Activated CD4-positive, CD25-positive, alpha-beta regulatory T cell treated with anti-CD3 and anti-CD28 coated beads, Interleukin-2, amount 50 U/mL, for 16 hours (primary cell): ENCODE measurements around the gene GAK.

Experiments
- DNase-seq: peaks from one replicate; pipeline ENCODE4 v3.0.0-alpha.2; 2020; ENCODE audit warnings: low read depth, low spot score

Gene GAK

DNA sequence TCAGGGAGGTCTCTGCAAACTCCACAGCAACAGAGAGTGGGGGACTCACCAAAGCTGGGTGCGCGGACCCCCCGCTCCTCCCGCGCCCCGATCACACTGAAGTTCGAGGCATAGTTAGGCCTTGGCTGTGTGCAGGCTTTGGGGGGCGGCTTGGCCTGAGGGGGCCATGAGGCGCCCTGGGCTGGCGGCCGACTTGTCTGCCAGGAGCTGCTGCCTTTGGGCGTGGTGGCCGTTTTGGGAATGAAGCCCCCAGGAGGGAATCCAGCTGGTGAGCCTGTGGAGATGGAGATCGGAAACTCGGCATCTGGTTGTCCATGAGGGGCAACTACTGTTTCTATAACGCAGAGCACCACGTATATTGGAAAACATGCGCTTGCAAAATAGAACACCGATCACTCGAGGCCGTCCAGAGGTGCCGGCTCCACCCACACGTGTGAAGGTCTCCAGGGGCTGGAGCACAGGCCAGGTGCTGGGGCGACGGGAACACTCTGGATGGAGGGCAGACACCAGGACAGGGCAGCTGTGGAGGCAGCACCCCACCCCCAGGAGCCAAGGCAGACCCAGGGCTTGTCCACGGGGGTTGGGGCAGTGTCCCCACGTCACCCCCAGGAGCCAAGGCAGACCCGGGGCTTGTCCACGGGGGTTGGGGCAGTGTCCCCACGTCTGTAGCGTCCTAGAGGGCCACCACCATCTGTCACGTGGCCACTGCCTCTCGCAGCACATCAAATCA, 80.2 kb downstream of the GAK start:
- no peak for DNase-seq

- no peak for DNase-seq
These were observed 81.7 kb downstream of the GAK start for GRCh38 chr4:850323-850945.

GRCh38 chr4:849478-850175, 82.5 kb downstream of the GAK start:
- no peak for DNase-seq

GRCh38 chr4:848803-849477, 83.2 kb downstream of the GAK start:
- DNase-seq, result no peak

- no peak for DNase-seq
These were observed 83.8 kb downstream of the GAK start for GRCh38 chr4:848307-848691.

- DNase-seq, result no peak
These were observed 86.3 kb downstream of the GAK start for GRCh38 chr4:845836-846251.

- no peak for DNase-seq
These were observed 86.8 kb downstream of the GAK start for GRCh38 chr4:845233-845835.

- no peak for DNase-seq
These were observed 87.3 kb downstream of the GAK start for GRCh38 chr4:844752-845232.

GRCh38 chr4:839675-840443, 92.3 kb downstream of the GAK start:
- DNase-seq, result no peak

GRCh38 chr4:837772-838171, 94.3 kb downstream of the GAK start:
- DNase-seq, result no peak

GRCh38 chr4:836750-837301, 95.3 kb downstream of the GAK start:
- no peak for DNase-seq

DNA sequence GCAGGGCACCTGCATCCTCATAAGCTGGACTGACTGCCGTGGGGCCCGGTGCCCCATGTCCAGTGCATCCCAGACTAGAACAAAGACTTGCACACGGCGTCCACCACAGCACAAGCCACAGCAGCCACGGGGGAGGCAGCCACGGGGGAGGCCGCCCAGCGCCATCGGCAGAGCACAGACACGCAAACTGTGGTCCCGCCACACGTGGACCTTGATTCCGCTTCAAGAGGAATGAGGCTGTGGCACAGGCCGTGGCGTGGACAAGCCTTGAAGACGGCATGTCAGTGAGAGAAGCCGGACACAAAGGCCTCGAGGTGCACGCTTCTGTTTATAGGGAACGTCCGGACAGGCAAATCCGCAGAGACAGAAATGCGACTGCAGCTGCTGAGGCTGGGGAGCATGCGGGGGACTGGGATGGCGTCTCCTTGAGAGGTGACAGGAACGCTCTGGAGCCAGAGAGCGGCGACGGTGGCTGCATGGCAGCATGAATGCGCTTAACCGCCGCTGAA, 96.1 kb downstream of the GAK start:
- DNase-seq, result no peak

DNA sequence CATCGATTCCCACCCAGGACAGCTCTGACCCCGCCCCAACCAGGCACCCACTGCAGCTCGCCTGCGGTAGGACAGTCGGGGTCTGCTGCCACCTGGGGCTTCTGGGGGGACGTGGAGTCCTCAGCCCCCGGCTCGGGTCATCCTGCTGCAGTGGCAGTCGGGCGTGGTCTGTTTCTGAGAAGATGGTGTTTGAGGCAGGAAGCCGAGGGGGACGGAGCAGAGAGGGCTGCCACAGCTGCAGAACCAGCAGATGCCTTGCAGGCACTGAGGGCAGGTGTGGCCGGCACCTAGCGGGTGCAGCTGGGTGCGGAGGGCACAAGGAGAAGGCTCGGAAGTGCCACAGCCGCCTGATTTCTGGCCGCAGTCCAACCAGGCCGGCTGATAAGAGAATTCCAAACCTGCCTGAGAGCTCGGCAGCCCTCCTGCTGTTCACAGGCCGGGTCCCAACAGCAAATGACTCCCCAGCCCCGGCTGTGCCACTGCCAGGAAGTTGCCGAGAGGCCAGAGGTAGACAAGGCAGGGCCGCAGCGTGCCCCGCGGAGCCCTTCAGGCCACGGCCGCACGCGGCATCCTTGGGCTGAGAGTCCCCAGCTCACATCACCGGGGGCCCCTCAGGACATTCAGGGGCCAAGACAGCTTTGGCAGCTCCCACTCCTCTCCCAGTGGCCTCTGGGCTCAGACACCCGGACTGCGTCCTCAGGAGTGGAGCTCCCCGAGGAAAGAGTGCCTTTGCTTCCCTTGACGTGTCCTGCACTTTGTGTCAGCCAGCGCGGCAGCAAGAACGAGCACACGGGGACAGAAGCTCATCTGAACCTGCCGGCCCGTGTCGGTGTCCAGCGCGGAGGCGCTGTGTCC, 96.7 kb downstream of the GAK start:
- no peak for DNase-seq

- DNase-seq, result no peak
These were observed 97.6 kb downstream of the GAK start for GRCh38 chr4:834368-835147.

DNA sequence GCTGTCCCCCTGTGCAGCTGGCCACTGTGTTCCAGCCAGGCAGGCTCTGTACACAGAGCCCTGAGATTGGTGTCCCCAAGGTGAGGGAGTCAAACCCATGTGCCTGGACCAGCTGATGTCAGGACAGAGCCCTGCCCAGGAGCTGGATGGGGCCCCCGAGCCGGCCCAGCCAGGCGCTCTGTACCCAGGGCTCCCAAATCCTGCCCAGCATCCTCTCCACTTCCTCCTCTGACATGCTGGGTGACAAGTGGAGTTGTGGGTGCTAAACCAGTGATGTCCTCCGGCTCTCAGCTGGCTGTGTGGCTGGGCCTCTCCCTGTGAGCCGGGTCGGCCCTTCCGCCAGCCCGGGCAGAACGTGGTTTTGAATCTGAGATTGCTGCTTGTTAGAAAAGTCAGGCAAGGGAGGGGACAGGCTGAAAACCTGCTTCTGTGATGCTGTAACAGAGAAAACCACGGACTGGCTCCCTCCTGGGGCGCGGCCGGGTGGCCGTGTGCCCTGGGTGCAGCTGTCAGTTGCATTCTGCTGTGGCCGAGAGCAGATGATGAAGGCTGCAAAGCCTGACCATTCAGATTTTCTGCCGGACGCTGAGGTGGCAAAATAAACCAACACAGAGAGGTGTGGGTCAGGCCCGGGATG, 98.3 kb downstream of the GAK start:
- no peak for DNase-seq

DNA sequence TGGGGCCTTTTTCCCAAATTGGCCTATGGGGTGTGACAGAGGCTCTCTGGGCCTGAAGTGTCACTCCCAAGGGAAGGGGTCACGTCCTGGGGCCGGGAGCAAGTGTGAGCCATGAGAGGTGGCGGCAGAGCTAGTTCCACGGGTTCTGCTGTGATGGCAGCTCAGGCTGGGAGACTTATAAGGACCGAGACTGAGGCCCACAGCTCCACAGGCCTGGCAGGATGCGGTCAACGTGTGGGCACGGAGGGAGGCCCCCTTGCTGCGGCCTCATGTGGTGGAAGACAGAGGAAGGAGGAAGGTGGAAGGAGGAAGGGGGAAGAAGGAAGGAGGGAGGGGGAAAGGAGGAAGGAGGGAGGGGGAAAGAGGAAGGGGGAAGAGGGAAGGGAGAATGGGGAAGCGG, 99.0 kb downstream of the GAK start:
- no peak for DNase-seq

GRCh38 chr4:832536-832935, 99.6 kb downstream of the GAK start:
- no peak for DNase-seq

GRCh38 chr4:832108-832507, 100.0 kb downstream of the GAK start:
- no peak for DNase-seq
